ENCODE data around the gene MAL. TPM values are rescaled to one million over a fixed set of nuclear protein-coding genes. Genes with fewer than 3 reads are reported as not detected.
A peak's percentile ranks its signal among the peaks of the same experiment; 100 is the strongest.

The MAL gene
- total RNA-seq, 1 donor: not detected

GRCh38 chr2:95041060-95041823 is 15.7 kb downstream of the MAL start:
- Histone ChIP-seq H3K9me3 (ENCODE audit: low read depth, low read length) (no peaks in the 10 kb centered on the region), H3K27me3 (ENCODE audit: insufficient read depth, low read length) (peaks cover 8% of the 10 kb centered on the region), H4K20me1 (ENCODE audit: insufficient read depth, low read length) (no peaks in the 10 kb centered on the region), H3K4me3 (ENCODE audit: insufficient read depth, low read length) (no peak overlapping the region), H3K4me2 (ENCODE audit: insufficient read depth, low read length) (no peak overlapping the region), H3K4me1 (ENCODE audit: insufficient read depth, low read length) (peaks cover 3% of the 10 kb centered on the region), H3K27ac (ENCODE audit: low read depth, low read length) (no peak overlapping the region), H3K79me2 (ENCODE audit: insufficient read depth, low read length) (no peaks in the 10 kb centered on the region), H3K36me3 (ENCODE audit: insufficient read depth, low read length) (no peaks in the 10 kb centered on the region), H2AFZ (ENCODE audit: low read length) (no peak overlapping the region)
- peak; percentile 46 for DNase-seq (ENCODE audit: insufficient read length, low spot score, missing footprints)
- TF ChIP-seq CTCF (IDR thresholded peaks at IDR 0.05; ENCODE audit: extremely low read depth, low read depth, low read length): no peak

GRCh38 chr2:95041824-95042442 is 16.4 kb downstream of the MAL start:
- no peak overlapping the region for H3K4me3 ChIP-seq (ENCODE audit: insufficient read depth, low read length)
- H2AFZ ChIP-seq (ENCODE audit: low read length): no peak overlapping the region
- H3K36me3 ChIP-seq (ENCODE audit: insufficient read depth, low read length): no peaks in the 10 kb centered on the region
- H3K79me2 ChIP-seq (ENCODE audit: insufficient read depth, low read length): no peaks in the 10 kb centered on the region
- no peak for TF ChIP-seq CTCF (IDR thresholded peaks at IDR 0.05; ENCODE audit: extremely low read depth, low read depth, low read length)
- no peaks in the 10 kb centered on the region for H4K20me1 ChIP-seq (ENCODE audit: insufficient read depth, low read length)
- H3K4me2 ChIP-seq (ENCODE audit: insufficient read depth, low read length): no peak overlapping the region
- no peak overlapping the region for H3K27ac ChIP-seq (ENCODE audit: low read depth, low read length)
- peaks cover 3% of the 10 kb centered on the region for H3K4me1 ChIP-seq (ENCODE audit: insufficient read depth, low read length)
- peaks cover 8% of the 10 kb centered on the region for H3K27me3 ChIP-seq (ENCODE audit: insufficient read depth, low read length)
- H3K9me3 ChIP-seq (ENCODE audit: low read depth, low read length): no peaks in the 10 kb centered on the region
- DNase-seq (ENCODE audit: insufficient read length, low spot score, missing footprints): no peak

DNA sequence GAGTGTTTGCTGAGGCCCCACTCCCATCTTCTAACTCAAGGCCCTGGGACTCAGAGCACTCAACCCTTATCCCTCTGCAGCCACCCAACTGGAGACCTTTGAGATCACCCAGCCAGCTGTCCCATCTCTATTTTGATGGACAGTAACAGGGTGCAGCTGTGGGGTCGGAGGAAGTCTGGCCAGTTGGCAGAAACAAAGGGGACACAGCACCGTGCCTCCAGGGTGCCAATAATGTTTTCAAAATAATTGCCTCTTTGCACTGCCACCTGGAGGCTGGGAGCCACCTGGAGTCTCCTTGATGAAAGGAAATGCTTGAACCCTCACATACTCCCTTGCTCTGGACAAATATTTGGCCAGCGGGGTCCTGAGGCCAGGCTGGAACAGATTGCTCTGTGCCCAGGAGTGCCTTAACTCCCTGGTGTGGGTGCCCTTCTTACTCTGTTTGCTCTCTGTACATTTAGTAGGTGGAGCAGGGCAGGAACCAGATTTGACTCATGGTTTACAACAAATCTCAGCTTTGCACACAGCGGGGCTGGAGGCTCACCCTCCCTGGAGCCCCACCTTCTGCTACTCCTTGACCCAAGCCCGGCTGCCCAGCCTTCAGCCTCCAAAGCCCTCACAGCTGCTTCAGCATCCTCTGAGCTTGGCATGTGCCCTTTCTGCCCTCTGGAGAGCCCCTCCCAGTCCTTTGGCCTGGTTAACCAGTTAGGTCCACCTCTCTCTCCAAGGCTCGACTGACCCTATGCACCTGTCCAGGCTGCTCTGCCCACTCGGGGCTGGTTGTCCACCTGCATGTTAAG is 17.2 kb downstream of the MAL start:
- no peak overlapping the region for H3K27ac ChIP-seq (ENCODE audit: low read depth, low read length)
- H3K79me2 ChIP-seq (ENCODE audit: insufficient read depth, low read length): no peaks in the 10 kb centered on the region
- TF ChIP-seq CTCF (IDR thresholded peaks at IDR 0.05; ENCODE audit: extremely low read depth, low read depth, low read length): no peak
- peaks cover 3% of the 10 kb centered on the region for H3K4me1 ChIP-seq (ENCODE audit: insufficient read depth, low read length)
- DNase-seq (ENCODE audit: insufficient read length, low spot score, missing footprints): no peak
- peaks cover 8% of the 10 kb centered on the region for H3K27me3 ChIP-seq (ENCODE audit: insufficient read depth, low read length)
- peak overlapping the region; percentile 50 for H3K4me2 ChIP-seq (ENCODE audit: insufficient read depth, low read length)
- no peaks in the 10 kb centered on the region for H3K9me3 ChIP-seq (ENCODE audit: low read depth, low read length)
- H3K36me3 ChIP-seq (ENCODE audit: insufficient read depth, low read length): no peaks in the 10 kb centered on the region
- H2AFZ ChIP-seq (ENCODE audit: low read length): no peak overlapping the region
- H3K4me3 ChIP-seq (ENCODE audit: insufficient read depth, low read length): no peak overlapping the region
- no peaks in the 10 kb centered on the region for H4K20me1 ChIP-seq (ENCODE audit: insufficient read depth, low read length)
